ENCODE data around the gene PAX8.

- TF ChIP-seq CTCF (conservative IDR thresholded peaks at IDR 0.05; ENCODE audit: low read length), result no peak
- no peak for TF ChIP-seq EZH2phosphoT487 (IDR thresholded peaks at IDR 0.05; ENCODE audit: borderline replicate concordance, low read depth, low read length)
Observed at GRCh38 chr2:113240150-113240914, 38.4 kb downstream of the PAX8 start.
